H1 (cell line): Measurements from ENCODE around the gene VCX. TPM values are rescaled to one million over a fixed set of nuclear protein-coding genes. Genes with fewer than 3 reads are reported as not detected.

Experiments
- BRCA1 ChIP-seq: IDR thresholded peaks from 2 replicates; pipeline ENCODE4 v1.6.1; 2012; ENCODE audit warnings: low read depth, low read length, improper control_type of control experiment
- CHD7 ChIP-seq: fragments of 300-600 bp; sonication (generic); IDR thresholded peaks from 2 replicates; pipeline ENCODE4 v1.7.1; 2012; ENCODE audit warnings: low read length, moderate library complexity, mild to moderate bottlenecking, inconsistent platforms; ENCODE audit not compliant: insufficient replicate concordance
- CTCF ChIP-seq, 3 experiments: IDR thresholded peaks; 1 replicate in 2 of 3; 2 replicates in 1 of 3; pipeline versions ENCODE4 v1.5.1 to v1.6.1; 2011; ENCODE audit warnings: low read length in 3 of 3, mild to moderate bottlenecking in 3 of 3, inconsistent platforms in 2 of 3, low read depth in 1 of 3, moderate library complexity in 1 of 3; ENCODE audit not compliant: insufficient read depth in 1 of 3; ENCODE audit errors: control extremely low read depth in 1 of 3
- RFX5 ChIP-seq: IDR thresholded peaks from 2 replicates; pipeline ENCODE4 v1.6.1; 2011; ENCODE audit warnings: low read depth, low read length, improper control_type of control experiment, borderline replicate concordance
- polyA plus RNA-seq, 7 experiments: library from polyadenylated mRNA; depleted of rRNA in 3 of 7; stranded (reverse) in 5 of 7; unstranded in 2 of 7; fragments of >200 nt in 5 of 7; fragments of 200-250 nt in 2 of 7; gene quantifications; 1 replicate in 5 of 7; 2 replicates in 1 of 7; 4 replicates in 1 of 7; pipeline versions ENCODE4 v1.2.1 to v1.2.3, GENCODE V29; 2011 to 2013; ENCODE audit warnings: missing spikeins in 2 of 7, mixed read lengths in 2 of 7
- total RNA-seq: library from RNA; stranded (reverse); fragmentation: NEBNext Ultra II Directional; extraction: Animal tissue kit (Norgen Biotek cat#: 25700); gene quantifications from 2 replicates; pipeline ENCODE4 v1.2.1, GENCODE V29; 2021

Gene VCX
- total and polyA plus RNA-seq, 2 of the 8 experiments (the other 6 are each of a cell fraction or from before 2014, with no cell fraction given) = not detected

- TF ChIP-seq CHD7 (no peak), CTCF (IDR thresholded peaks at IDR 0.05; ENCODE audit: control extremely low read depth in 1 of 3, insufficient read depth in 1 of 3, low read depth in 1 of 3, low read length in 3 of 3) (no peak), BRCA1 (no peak), RFX5 (no peak)
These were observed 46.2 kb downstream of the VCX start (continued) for GRCh38 chrX:7889135-7889534.
